SU-DHL-6 (cell line): Measurements from ENCODE around the gene POLR3GL.
A peak's percentile ranks its signal among the peaks of the same experiment; 100 is the strongest.

Source experiments
- H2AFZ ChIP-seq: fragments of 200-600 bp; sonication (generic); 2 replicates; pipeline ENCODE4 v1.6.1; 2014; ENCODE audit warnings: low read depth, mild to moderate bottlenecking, moderate library complexity, mixed read lengths, antibody characterized with exemption, low read length; ENCODE audit not compliant: severe bottlenecking
- H3F3A ChIP-seq: fragments of 200-600 bp; shearing (Covaris generic); 2 replicates; pipeline ENCODE4 v1.6.0; 2016; ENCODE audit warnings: antibody characterized with exemption, mild to moderate bottlenecking; ENCODE audit not compliant: insufficient read depth
- H3K27ac ChIP-seq: fragments of 200-600 bp; sonication (generic); 2 replicates; pipeline ENCODE4 v1.5.1; 2016; ENCODE audit warnings: low read depth, mild to moderate bottlenecking, low read length, moderate library complexity, mixed read lengths
- H3K27me3 ChIP-seq: fragments of 200-600 bp; sonication (generic), shearing (Covaris generic); 2 replicates; pipeline ENCODE4 v1.6.0; 2014; ENCODE audit warnings: mild to moderate bottlenecking, low read length
- H3K36me3 ChIP-seq: fragments of 200-600 bp; sonication (generic); 2 replicates; pipeline ENCODE4 v1.6.1; 2014; ENCODE audit warnings: mild to moderate bottlenecking, low read length, mixed read lengths
- H3K4me2 ChIP-seq: fragments of 300-600, 200-600 bp; shearing (Covaris generic), sonication (generic); 2 replicates; pipeline ENCODE4 v1.6.0; 2014; ENCODE audit warnings: low read length, low read depth, mild to moderate bottlenecking; ENCODE audit not compliant: poor library complexity, severe bottlenecking
- H3K4me3 ChIP-seq: fragments of 200-600 bp; sonication (generic); 2 replicates; pipeline ENCODE4 v1.5.1; 2014; ENCODE audit warnings: antibody characterized with exemption, low read length, mild to moderate bottlenecking, mixed read lengths; ENCODE audit not compliant: insufficient read depth, poor library complexity, severe bottlenecking
- H3K79me2 ChIP-seq: fragments of 200-600 bp; sonication (generic); 2 replicates; pipeline ENCODE4 v1.6.1; 2014; ENCODE audit warnings: mild to moderate bottlenecking, low read length, moderate library complexity; ENCODE audit not compliant: insufficient read depth
- H3K9ac ChIP-seq: fragments of 200-600 bp; sonication (generic); 2 replicates; pipeline ENCODE4 v1.7.0; 2014; ENCODE audit warnings: mild to moderate bottlenecking, low read length
- H3K9me2 ChIP-seq: fragments of 200-600 bp; sonication (generic); replicated peaks from 2 replicates; pipeline ENCODE4 v1.6.1; 2014; ENCODE audit warnings: low read length; ENCODE audit not compliant: insufficient read depth
- H3K9me3 ChIP-seq: fragments of 200-600 bp; sonication (generic); 2 replicates; pipeline ENCODE4 v1.6.1; 2014; ENCODE audit warnings: low read length, mixed read lengths; ENCODE audit not compliant: insufficient read depth
- H4K20me1 ChIP-seq: fragments of 200-600 bp; sonication (generic); 2 replicates; pipeline ENCODE4 v1.6.1; 2014; ENCODE audit warnings: low read depth, mild to moderate bottlenecking, antibody characterized with exemption, low read length, moderate library complexity, mixed read lengths
- CTCF ChIP-seq: fragments of 200-600 bp; sonication (generic); IDR thresholded peaks from one replicate; pipeline ENCODE4 v1.5.1; 2017; ENCODE audit warnings: antibody characterized with exemption, mild to moderate bottlenecking, low read length, moderate library complexity; ENCODE audit not compliant: insufficient read depth, poor library complexity, severe bottlenecking
- EZH2phosphoT487 ChIP-seq: fragments of 200-600 bp; sonication (generic), shearing (Covaris generic); conservative IDR thresholded peaks from 2 replicates; pipeline ENCODE4 v1.6.1; 2018; ENCODE audit warnings: mild to moderate bottlenecking, antibody characterized with exemption, low read length, moderate library complexity, mixed read lengths

POLR3GL gene

GRCh38 chr1:145922266-145922665 lies 42.2 kb upstream of the POLR3GL start:
- H3K9me3 ChIP-seq, result no peaks in the 10 kb centered on the region
- H3K27me3 ChIP-seq, result no peaks in the 10 kb centered on the region
- no peak overlapping the region for H3K9ac ChIP-seq
- no peak overlapping the region for H2AFZ ChIP-seq
- TF ChIP-seq EZH2phosphoT487 (no peak), CTCF (no peak)
- peaks cover 9% of the 10 kb centered on the region for H3K36me3 ChIP-seq
- no peak overlapping the region for H3K4me3 ChIP-seq
- no peak overlapping the region for H3K4me2 ChIP-seq
- no peak overlapping the region for H3K27ac ChIP-seq
- no peaks in the 10 kb centered on the region for H3K9me2 ChIP-seq
- H3F3A ChIP-seq, result peaks cover 26% of the 10 kb centered on the region
- peaks cover 14% of the 10 kb centered on the region for H3K79me2 ChIP-seq
- H4K20me1 ChIP-seq, result no peaks in the 10 kb centered on the region

GRCh38 chr1:145926686-145927062 lies 37.8 kb upstream of the POLR3GL start:
- Histone ChIP-seq H3K9me3 (no peaks in the 10 kb centered on the region), H4K20me1 (no peaks in the 10 kb centered on the region), H3K4me2 (peak overlapping the region; percentile 88), H3K79me2 (peaks cover 14% of the 10 kb centered on the region), H3K27me3 (no peaks in the 10 kb centered on the region), H3K4me3 (peak overlapping the region; percentile 89), H3K36me3 (peaks cover 9% of the 10 kb centered on the region), H3K27ac (peak overlapping the region; percentile 93), H3K9ac (peak overlapping the region; percentile 94), H3F3A (peaks cover 50% of the 10 kb centered on the region), H2AFZ (no peak overlapping the region), H3K9me2 (no peaks in the 10 kb centered on the region)
- TF ChIP-seq CTCF, result no peak
- no peak for TF ChIP-seq EZH2phosphoT487

- H3K9me3 ChIP-seq, result no peaks in the 10 kb centered on the region
- H3K79me2 ChIP-seq, result peaks cover 14% of the 10 kb centered on the region
- no peak within 1 kb of the TSS for H2AFZ ChIP-seq
- no peaks in the 10 kb centered on the region for H3K27me3 ChIP-seq
- TF ChIP-seq CTCF, result peak; percentile 38
- no peak for TF ChIP-seq EZH2phosphoT487
- H3K4me2 ChIP-seq, result peak within 1 kb of the TSS; percentile 94
- peak within 1 kb of the TSS; percentile 94 for H3K9ac ChIP-seq
- H3K4me3 ChIP-seq, result peak within 1 kb of the TSS; percentile 89
- H3F3A ChIP-seq, result peaks cover 46% of the 10 kb centered on the region
- no peaks in the 10 kb centered on the region for H4K20me1 ChIP-seq
- peaks cover 9% of the 10 kb centered on the region for H3K36me3 ChIP-seq
- H3K9me2 ChIP-seq, result no peaks in the 10 kb centered on the region
- H3K27ac ChIP-seq, result peak within 1 kb of the TSS; percentile 93
These were observed 37.2 kb upstream of the POLR3GL start, which contains the start of gene RBM8A for GRCh38 chr1:145927063-145927886. Gene RBM8A, minus strand, starts transcription at chr1:145927484. Its CDS starts 58 bp downstream, at chr1:145927426.
